MCF 10A (cell line): Measurements from ENCODE around the gene CACNA2D3. TPM values are rescaled to one million over a fixed set of nuclear protein-coding genes. Genes with fewer than 3 reads are reported as not detected.

Experiments used
- BruUV-seq: library from RNA; stranded (reverse); fragments of 400-500 nt; replicated peaks from 2 replicates; lab custom pipeline; 2021; lab: Mats Ljungman, UMichigan
- CTCF ChIA-PET: fragments of 300-600 bp; sonication (Branson Sonifier 250); formaldehyde crosslinking; extraction: SDS; loops from one replicate; lab custom pipeline; 2021; ENCODE audit warnings: antibody characterized with exemption, inconsistent platforms; lab: Yijun Ruan, JAX
- POLR2A ChIA-PET: fragments of 300-600, 350-650 bp; sonication (Branson Sonifier 250); formaldehyde crosslinking; extraction: SDS; loops from one replicate; lab custom pipeline; 2020; ENCODE audit warnings: antibody characterized with exemption, inconsistent platforms; lab: Yijun Ruan, JAX
- DNase-seq: peaks from one replicate; pipeline ENCODE4 v3.0.0-alpha.2; 2018; ENCODE audit not compliant: unreplicated experiment
- H3K27ac Mint-ChIP-seq: one replicate; pipeline ENCODE4 v1.8.0; 2022; ENCODE audit warnings: mild to moderate bottlenecking, low read depth, mixed read lengths; ENCODE audit not compliant: unreplicated experiment
- H3K27me3 Mint-ChIP-seq: one replicate; pipeline ENCODE4 v1.8.0; 2022; ENCODE audit warnings: mixed read lengths; ENCODE audit not compliant: insufficient read depth, unreplicated experiment
- H3K36me3 Mint-ChIP-seq: one replicate; pipeline ENCODE4 v1.8.0; 2022; ENCODE audit warnings: mild to moderate bottlenecking, moderate library complexity, mixed read lengths; ENCODE audit not compliant: insufficient read depth, unreplicated experiment
- H3K4me1 Mint-ChIP-seq: one replicate; pipeline ENCODE4 v1.8.0; 2022; ENCODE audit warnings: mixed read lengths; ENCODE audit not compliant: insufficient read depth, unreplicated experiment
- H3K4me3 Mint-ChIP-seq: one replicate; pipeline ENCODE4 v1.8.0; 2022; ENCODE audit warnings: mild to moderate bottlenecking, moderate library complexity, mixed read lengths; ENCODE audit not compliant: unreplicated experiment
- H3K9me3 Mint-ChIP-seq: one replicate; pipeline ENCODE4 v1.8.0; 2022; ENCODE audit warnings: mixed read lengths; ENCODE audit not compliant: unreplicated experiment
- intact Hi-C: fragments of 100-400 bp; cut with micrococcal nuclease; formaldehyde crosslinking; loops from 2 replicates; pipeline ENCODE4 v1.14.1; 2022
- total RNA-seq: library from RNA; stranded (reverse); gene quantifications from 2 replicates; pipeline ENCODE4 v1.2.3, GENCODE V29; 2022
- TF ChIP-seq, protein P1 (sequence below): fragments of 200-600 bp; IDR thresholded peaks from one replicate; pipeline ENCODE4 v1.8.0; 2022; ENCODE audit warnings: antibody characterized with exemption, mild to moderate bottlenecking; ENCODE audit not compliant: unreplicated experiment

Gene CACNA2D3
- total RNA-seq, 1 experiment from 2014 or later = 2.3 TPM

DNA sequence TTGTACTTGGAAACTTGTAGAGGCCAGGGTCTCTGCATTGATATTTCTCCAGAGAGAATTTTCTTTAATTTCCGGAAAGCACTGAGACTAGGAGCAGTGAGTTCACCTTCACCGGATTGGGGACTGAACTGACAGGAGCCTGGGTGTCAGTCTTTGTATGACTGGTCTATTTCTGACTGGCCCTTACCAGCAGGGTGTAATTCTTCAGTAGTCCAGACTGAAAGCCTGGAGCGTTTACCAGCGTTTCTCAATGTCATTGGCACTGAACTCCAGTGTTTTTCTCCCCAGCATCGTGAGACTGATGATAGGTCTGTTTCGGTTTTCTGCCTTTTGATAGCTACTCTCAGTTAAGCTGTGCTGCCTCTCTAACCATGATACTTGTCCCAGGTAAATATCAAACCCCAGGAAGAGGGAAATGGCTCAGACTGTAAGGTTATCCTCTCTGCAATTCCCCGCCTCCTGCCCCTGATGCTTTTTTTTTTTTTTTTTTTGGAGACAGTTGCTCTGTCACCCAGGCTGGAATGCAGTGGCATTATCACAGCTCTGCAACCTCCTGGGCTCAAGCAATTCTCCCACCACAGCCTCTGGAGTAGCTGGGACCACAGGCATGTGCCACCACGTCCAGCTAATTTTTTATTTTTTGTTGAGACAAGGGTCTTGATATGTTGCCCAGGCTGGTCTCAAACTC is 103.6 kb downstream of the CACNA2D3 start:
- H3K27me3 Mint-ChIP-seq = no peaks in the 10 kb centered on the region
- intact Hi-C loops = no loop called here
- DNase-seq = peak; percentile 5
- ChIA-PET CTCF (interaction anchor here (1.0 kb wide), 1 partner anchor 287 kb away, joined by 3 read pairs; no protein-coding TSS in a partner anchor), POLR2A (interaction anchor here (0.6 to 1.3 kb wide), 3 partner anchors 12 to 572 kb away, joined by 3 to 4 read pairs (median 4); no protein-coding TSS in a partner anchor)
- no peak overlapping the region for H3K4me3 Mint-ChIP-seq
- no peak overlapping the region for H3K27ac Mint-ChIP-seq
- BruUV-seq = no TSS peak
- TF ChIP-seq, protein P1, sequence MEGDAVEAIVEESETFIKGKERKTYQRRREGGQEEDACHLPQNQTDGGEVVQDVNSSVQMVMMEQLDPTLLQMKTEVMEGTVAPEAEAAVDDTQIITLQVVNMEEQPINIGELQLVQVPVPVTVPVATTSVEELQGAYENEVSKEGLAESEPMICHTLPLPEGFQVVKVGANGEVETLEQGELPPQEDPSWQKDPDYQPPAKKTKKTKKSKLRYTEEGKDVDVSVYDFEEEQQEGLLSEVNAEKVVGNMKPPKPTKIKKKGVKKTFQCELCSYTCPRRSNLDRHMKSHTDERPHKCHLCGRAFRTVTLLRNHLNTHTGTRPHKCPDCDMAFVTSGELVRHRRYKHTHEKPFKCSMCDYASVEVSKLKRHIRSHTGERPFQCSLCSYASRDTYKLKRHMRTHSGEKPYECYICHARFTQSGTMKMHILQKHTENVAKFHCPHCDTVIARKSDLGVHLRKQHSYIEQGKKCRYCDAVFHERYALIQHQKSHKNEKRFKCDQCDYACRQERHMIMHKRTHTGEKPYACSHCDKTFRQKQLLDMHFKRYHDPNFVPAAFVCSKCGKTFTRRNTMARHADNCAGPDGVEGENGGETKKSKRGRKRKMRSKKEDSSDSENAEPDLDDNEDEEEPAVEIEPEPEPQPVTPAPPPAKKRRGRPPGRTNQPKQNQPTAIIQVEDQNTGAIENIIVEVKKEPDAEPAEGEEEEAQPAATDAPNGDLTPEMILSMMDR = no peak
- no peaks in the 10 kb centered on the region for H3K9me3 Mint-ChIP-seq
- no peaks in the 10 kb centered on the region for H3K36me3 Mint-ChIP-seq
- H3K4me1 Mint-ChIP-seq = no peaks in the 10 kb centered on the region

GRCh38 chr3:54228806-54229205 is 106.5 kb downstream of the CACNA2D3 start:
- H3K9me3 Mint-ChIP-seq = no peaks in the 10 kb centered on the region
- no peaks in the 10 kb centered on the region for H3K36me3 Mint-ChIP-seq
- ChIA-PET CTCF (interaction anchor here (0.5 kb wide), 1 partner anchor 642 kb away, joined by 3 read pairs; no protein-coding TSS in a partner anchor), POLR2A (no interaction called here)
- intact Hi-C loops = no loop called here
- no peaks in the 10 kb centered on the region for H3K27me3 Mint-ChIP-seq
- H3K4me1 Mint-ChIP-seq = no peaks in the 10 kb centered on the region
- TF ChIP-seq, protein P1 = no peak
- H3K27ac Mint-ChIP-seq = no peak overlapping the region
- no TSS peak for BruUV-seq
- H3K4me3 Mint-ChIP-seq = no peak overlapping the region
- no peak for DNase-seq

GRCh38 chr3:54232618-54233017 is 110.3 kb downstream of the CACNA2D3 start:
- ChIA-PET POLR2A (interaction anchor here (0.5 kb wide), 1 partner anchor 1389 kb away, joined by 3 read pairs; no protein-coding TSS in a partner anchor), CTCF (no interaction called here)
- no peaks in the 10 kb centered on the region for H3K4me1 Mint-ChIP-seq
- no peaks in the 10 kb centered on the region for H3K36me3 Mint-ChIP-seq
- no peak overlapping the region for H3K4me3 Mint-ChIP-seq
- intact Hi-C loops = no loop called here
- H3K27ac Mint-ChIP-seq = no peak overlapping the region
- BruUV-seq = no TSS peak
- no peak for DNase-seq
- TF ChIP-seq, protein P1 = no peak
- peaks cover 8% of the 10 kb centered on the region for H3K9me3 Mint-ChIP-seq
- H3K27me3 Mint-ChIP-seq = no peaks in the 10 kb centered on the region

GRCh38 chr3:54235998-54236397 is 113.6 kb downstream of the CACNA2D3 start:
- TF ChIP-seq, protein P1 = no peak
- no peaks in the 10 kb centered on the region for H3K36me3 Mint-ChIP-seq
- H3K9me3 Mint-ChIP-seq = peaks cover 8% of the 10 kb centered on the region
- intact Hi-C loops = no loop called here
- H3K4me1 Mint-ChIP-seq = no peaks in the 10 kb centered on the region
- CTCF ChIA-PET = no interaction called here
- no peaks in the 10 kb centered on the region for H3K27me3 Mint-ChIP-seq
- POLR2A ChIA-PET = no interaction called here
- BruUV-seq = no TSS peak
- no peak overlapping the region for H3K4me3 Mint-ChIP-seq
- no peak overlapping the region for H3K27ac Mint-ChIP-seq
- no peak for DNase-seq
